ENCODE results near the gene BCO1.
A peak's percentile ranks its signal among the peaks of the same experiment; 100 is the strongest.

DNA sequence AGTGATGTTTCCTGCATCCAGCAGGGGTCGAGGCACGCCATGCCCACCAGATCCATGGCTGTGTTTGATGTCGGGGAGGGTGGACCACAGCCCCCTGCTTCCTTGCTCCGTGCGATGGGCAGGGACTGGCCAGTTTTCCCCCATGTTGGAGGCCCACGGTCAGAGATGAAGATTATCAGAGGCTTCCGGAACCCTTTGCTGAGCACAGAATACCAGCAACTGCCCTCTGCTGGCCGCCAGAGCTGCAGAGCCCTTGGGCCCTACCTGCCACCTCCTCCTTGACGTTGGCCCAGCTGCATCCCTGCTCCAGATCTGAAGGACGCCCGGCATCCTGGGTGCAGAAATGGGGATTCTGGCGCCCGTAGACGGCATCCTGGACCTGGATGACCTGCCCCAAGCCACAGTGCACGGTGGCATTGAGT lies 23.7 kb upstream of the BCO1 start:
- TF ChIP-seq, protein P1, sequence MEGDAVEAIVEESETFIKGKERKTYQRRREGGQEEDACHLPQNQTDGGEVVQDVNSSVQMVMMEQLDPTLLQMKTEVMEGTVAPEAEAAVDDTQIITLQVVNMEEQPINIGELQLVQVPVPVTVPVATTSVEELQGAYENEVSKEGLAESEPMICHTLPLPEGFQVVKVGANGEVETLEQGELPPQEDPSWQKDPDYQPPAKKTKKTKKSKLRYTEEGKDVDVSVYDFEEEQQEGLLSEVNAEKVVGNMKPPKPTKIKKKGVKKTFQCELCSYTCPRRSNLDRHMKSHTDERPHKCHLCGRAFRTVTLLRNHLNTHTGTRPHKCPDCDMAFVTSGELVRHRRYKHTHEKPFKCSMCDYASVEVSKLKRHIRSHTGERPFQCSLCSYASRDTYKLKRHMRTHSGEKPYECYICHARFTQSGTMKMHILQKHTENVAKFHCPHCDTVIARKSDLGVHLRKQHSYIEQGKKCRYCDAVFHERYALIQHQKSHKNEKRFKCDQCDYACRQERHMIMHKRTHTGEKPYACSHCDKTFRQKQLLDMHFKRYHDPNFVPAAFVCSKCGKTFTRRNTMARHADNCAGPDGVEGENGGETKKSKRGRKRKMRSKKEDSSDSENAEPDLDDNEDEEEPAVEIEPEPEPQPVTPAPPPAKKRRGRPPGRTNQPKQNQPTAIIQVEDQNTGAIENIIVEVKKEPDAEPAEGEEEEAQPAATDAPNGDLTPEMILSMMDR (IDR thresholded peaks at IDR 0.05), result peak; percentile 66
- TF ChIP-seq ZFX (IDR thresholded peaks at IDR 0.05; ENCODE audit: borderline replicate concordance), result no peak

Data from 22Rv1 (cell line).